HG03196 (cell line): ENCODE results near the gene CD109.
A peak's percentile ranks its signal among the peaks of the same experiment; 100 is the strongest.
"Not testable (repeated sequence)": the region's sequence is repeated elsewhere in the genome, so short reads cannot be mapped to it uniquely, and the experiment has no call there.

Source experiments
- ATAC-seq: cut with Tn5 transposase; IDR thresholded peaks from one replicate; pipeline ENCODE4 v1.9.1; 2021; ENCODE audit not compliant: unreplicated experiment

CD109 gene

GRCh38 chr6:73695619-73696421 is at the start of gene CD109:
Gene CD109 (plus strand): TSS chr6:73696203. CDS start chr6:73696216, 13 bp downstream.
- peak; percentile 51 for ATAC-seq

- no peak for ATAC-seq
Observed at GRCh38 chr6:73648166-73648565, 47.8 kb upstream of the CD109 start.

- ATAC-seq = no peak
Observed at GRCh38 chr6:73649783-73650182, 46.2 kb upstream of the CD109 start.

- ATAC-seq = peak; percentile 45
Observed at GRCh38 chr6:73652637-73653570, 43.1 kb upstream of the CD109 start.

GRCh38 chr6:73653571-73654424 is 42.2 kb upstream of the CD109 start, which contains the start of gene SLC17A5:
Gene SLC17A5 (minus strand): TSS chr6:73653992. CDS start chr6:73653886, 106 bp downstream.
- peak; percentile 92 for ATAC-seq

GRCh38 chr6:73655341-73655917 is 40.6 kb upstream of the CD109 start:
- ATAC-seq = no peak

- ATAC-seq = no peak
Observed at GRCh38 chr6:73656531-73657145, 39.4 kb upstream of the CD109 start.

- ATAC-seq = no peak
Observed at GRCh38 chr6:73657201-73657600, 38.8 kb upstream of the CD109 start.

GRCh38 chr6:73664701-73665100 is 31.3 kb upstream of the CD109 start:
- no peak for ATAC-seq

- ATAC-seq = peak; percentile 72
Observed at GRCh38 chr6:73665686-73666319, 30.2 kb upstream of the CD109 start.

GRCh38 chr6:73666393-73666792 is 29.6 kb upstream of the CD109 start:
- no peak for ATAC-seq

- no peak for ATAC-seq
Observed at GRCh38 chr6:73667798-73668197, 28.2 kb upstream of the CD109 start.

- no peak for ATAC-seq
Observed at GRCh38 chr6:73669005-73669404, 27.0 kb upstream of the CD109 start.

GRCh38 chr6:73671911-73672685 is 23.9 kb upstream of the CD109 start:
- ATAC-seq = no peak

- peak; percentile 91 for ATAC-seq
Observed at GRCh38 chr6:73675466-73676098, 20.4 kb upstream of the CD109 start.

GRCh38 chr6:73679009-73679408 is 17.0 kb upstream of the CD109 start:
- ATAC-seq = no peak

GRCh38 chr6:73679846-73680245 is 16.2 kb upstream of the CD109 start:
- not testable (repeated sequence) for ATAC-seq

GRCh38 chr6:73680289-73680918 is 15.6 kb upstream of the CD109 start:
- no peak for ATAC-seq
